ENCODE measurements around the gene NFYB.

- TF ChIP-seq EZH2phosphoT487 (IDR thresholded peaks at IDR 0.05; ENCODE audit: low read depth, severe bottlenecking, unreplicated experiment) = no peak
- TF ChIP-seq, protein P1, sequence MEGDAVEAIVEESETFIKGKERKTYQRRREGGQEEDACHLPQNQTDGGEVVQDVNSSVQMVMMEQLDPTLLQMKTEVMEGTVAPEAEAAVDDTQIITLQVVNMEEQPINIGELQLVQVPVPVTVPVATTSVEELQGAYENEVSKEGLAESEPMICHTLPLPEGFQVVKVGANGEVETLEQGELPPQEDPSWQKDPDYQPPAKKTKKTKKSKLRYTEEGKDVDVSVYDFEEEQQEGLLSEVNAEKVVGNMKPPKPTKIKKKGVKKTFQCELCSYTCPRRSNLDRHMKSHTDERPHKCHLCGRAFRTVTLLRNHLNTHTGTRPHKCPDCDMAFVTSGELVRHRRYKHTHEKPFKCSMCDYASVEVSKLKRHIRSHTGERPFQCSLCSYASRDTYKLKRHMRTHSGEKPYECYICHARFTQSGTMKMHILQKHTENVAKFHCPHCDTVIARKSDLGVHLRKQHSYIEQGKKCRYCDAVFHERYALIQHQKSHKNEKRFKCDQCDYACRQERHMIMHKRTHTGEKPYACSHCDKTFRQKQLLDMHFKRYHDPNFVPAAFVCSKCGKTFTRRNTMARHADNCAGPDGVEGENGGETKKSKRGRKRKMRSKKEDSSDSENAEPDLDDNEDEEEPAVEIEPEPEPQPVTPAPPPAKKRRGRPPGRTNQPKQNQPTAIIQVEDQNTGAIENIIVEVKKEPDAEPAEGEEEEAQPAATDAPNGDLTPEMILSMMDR (IDR thresholded peaks at IDR 0.05; ENCODE audit: poor library complexity) = no peak
These were observed 6.4 kb downstream of the NFYB start for GRCh38 chr12:104131609-104132008.
